Adipocyte (in vitro differentiated cells): ENCODE measurements around the gene GABRG3.

Source experiments
- DNase-seq: peaks from one replicate; pipeline ENCODE4 v3.0.0-alpha.2; 2015; ENCODE audit warnings: low read depth
- H3K27me3 ChIP-seq: replicated peaks from 2 replicates; pipeline ENCODE4 v1.7.0; 2013; ENCODE audit warnings: mild to moderate bottlenecking, low read length, moderate library complexity; ENCODE audit not compliant: control insufficient read depth, insufficient read depth
- H3K36me3 ChIP-seq: 2 replicates; pipeline ENCODE4 v1.7.0; 2013; ENCODE audit warnings: low read length, mild to moderate bottlenecking, moderate library complexity; ENCODE audit not compliant: control insufficient read depth, insufficient read depth, severe bottlenecking
- H3K4me1 ChIP-seq: 2 replicates; pipeline ENCODE4 v1.7.0; 2013; ENCODE audit warnings: mild to moderate bottlenecking, low read length, moderate library complexity; ENCODE audit not compliant: control insufficient read depth, insufficient read depth
- H3K4me3 ChIP-seq: 2 replicates; pipeline ENCODE4 v1.7.0; 2013; ENCODE audit warnings: mild to moderate bottlenecking, low read length, moderate library complexity
- H3K9ac ChIP-seq: 2 replicates; pipeline ENCODE4 v1.7.0; 2013; ENCODE audit warnings: mild to moderate bottlenecking, low read length, moderate library complexity
- H3K9me3 ChIP-seq: 2 replicates; pipeline ENCODE4 v1.7.0; 2013; ENCODE audit warnings: mild to moderate bottlenecking, low read length, moderate library complexity; ENCODE audit not compliant: control insufficient read depth

Gene GABRG3

GRCh38 chr15:26945046-26945445 lies 25.9 kb upstream of the GABRG3 start:
- DNase-seq, result no peak
- H3K27me3 ChIP-seq, result no peaks in the 10 kb centered on the region
- H3K4me1 ChIP-seq, result no peaks in the 10 kb centered on the region

GRCh38 chr15:26950001-26950400 lies 21.0 kb upstream of the GABRG3 start:
- Histone ChIP-seq H3K9ac (no peak overlapping the region), H3K27me3 (no peaks in the 10 kb centered on the region), H3K4me3 (no peak overlapping the region), H3K36me3 (no peaks in the 10 kb centered on the region), H3K9me3 (peaks cover 11% of the 10 kb centered on the region), H3K4me1 (no peaks in the 10 kb centered on the region)
- DNase-seq, result no peak

More at GRCh38 chr15:26945046-26945445, 25.9 kb upstream of the GABRG3 start:
- Histone ChIP-seq H3K4me3 (no peak overlapping the region), H3K36me3 (no peaks in the 10 kb centered on the region), H3K9me3 (no peaks in the 10 kb centered on the region), H3K9ac (no peak overlapping the region)

- Histone ChIP-seq H3K9me3 (peaks cover 11% of the 10 kb centered on the region), H3K27me3 (no peaks in the 10 kb centered on the region), H3K9ac (no peak overlapping the region)
Measured at GRCh38 chr15:26954403-26954802, 16.6 kb upstream of the GABRG3 start.

GRCh38 chr15:26967719-26968269 lies 3.2 kb upstream of the GABRG3 start:
- H3K9me3 ChIP-seq, result no peaks in the 10 kb centered on the region
- H3K4me3 ChIP-seq, result peak overlapping the region; percentile 59
- no peaks in the 10 kb centered on the region for H3K36me3 ChIP-seq
- no peak overlapping the region for H3K9ac ChIP-seq
- peaks cover 27% of the 10 kb centered on the region for H3K27me3 ChIP-seq
- H3K4me1 ChIP-seq, result no peaks in the 10 kb centered on the region
- DNase-seq, result no peak

More at GRCh38 chr15:26954403-26954802, 16.6 kb upstream of the GABRG3 start:
- Histone ChIP-seq H3K36me3 (no peaks in the 10 kb centered on the region), H3K4me3 (no peak overlapping the region), H3K4me1 (no peaks in the 10 kb centered on the region)
- DNase-seq, result no peak

GRCh38 chr15:26968806-26969205 lies 2.2 kb upstream of the GABRG3 start:
- Histone ChIP-seq H3K4me1 (no peaks in the 10 kb centered on the region), H3K4me3 (no peak overlapping the region), H3K9me3 (no peaks in the 10 kb centered on the region), H3K36me3 (no peaks in the 10 kb centered on the region), H3K9ac (no peak overlapping the region), H3K27me3 (peaks cover 30% of the 10 kb centered on the region)
- no peak for DNase-seq

- Histone ChIP-seq H3K9me3 (no peaks in the 10 kb centered on the region), H3K4me1 (no peaks in the 10 kb centered on the region), H3K36me3 (no peaks in the 10 kb centered on the region), H3K27me3 (peaks cover 30% of the 10 kb centered on the region), H3K9ac (no peak overlapping the region), H3K4me3 (no peak overlapping the region)
- DNase-seq, result no peak
Measured at GRCh38 chr15:26971271-26972018, 464 bp downstream of the GABRG3 start.

- H3K9ac ChIP-seq, result no peak overlapping the region
- H3K4me1 ChIP-seq, result no peaks in the 10 kb centered on the region
- no peaks in the 10 kb centered on the region for H3K36me3 ChIP-seq
- no peak for DNase-seq
- H3K9me3 ChIP-seq, result no peaks in the 10 kb centered on the region
- no peak overlapping the region for H3K4me3 ChIP-seq
- H3K27me3 ChIP-seq, result peaks cover 30% of the 10 kb centered on the region
Measured at GRCh38 chr15:26972636-26973035, 1.7 kb downstream of the GABRG3 start.

GRCh38 chr15:26974120-26974780 lies 3.3 kb downstream of the GABRG3 start:
- Histone ChIP-seq H3K36me3 (no peaks in the 10 kb centered on the region), H3K9me3 (no peaks in the 10 kb centered on the region), H3K4me3 (no peak overlapping the region), H3K27me3 (peaks cover 23% of the 10 kb centered on the region), H3K4me1 (no peaks in the 10 kb centered on the region), H3K9ac (no peak overlapping the region)
- DNase-seq, result peak; percentile 2

GRCh38 chr15:26981492-26981891 lies 10.5 kb downstream of the GABRG3 start:
- Histone ChIP-seq H3K9ac (no peak overlapping the region), H3K4me3 (no peak overlapping the region), H3K27me3 (no peaks in the 10 kb centered on the region), H3K36me3 (no peaks in the 10 kb centered on the region), H3K4me1 (no peaks in the 10 kb centered on the region), H3K9me3 (no peaks in the 10 kb centered on the region)
- DNase-seq, result no peak

GRCh38 chr15:26983822-26984221 lies 12.8 kb downstream of the GABRG3 start:
- Histone ChIP-seq H3K4me3 (no peak overlapping the region), H3K9ac (no peak overlapping the region), H3K27me3 (no peaks in the 10 kb centered on the region), H3K9me3 (peaks cover 6% of the 10 kb centered on the region), H3K36me3 (no peaks in the 10 kb centered on the region), H3K4me1 (no peaks in the 10 kb centered on the region)
- DNase-seq, result no peak

GRCh38 chr15:26985050-26985449 lies 14.1 kb downstream of the GABRG3 start:
- Histone ChIP-seq H3K9ac (no peak overlapping the region), H3K36me3 (no peaks in the 10 kb centered on the region), H3K9me3 (peaks cover 8% of the 10 kb centered on the region), H3K27me3 (no peaks in the 10 kb centered on the region), H3K4me1 (no peaks in the 10 kb centered on the region), H3K4me3 (no peak overlapping the region)
- DNase-seq, result no peak
